IMR-90 (cell line): ENCODE results near the gene PISD. TPM values are rescaled to one million over a fixed set of nuclear protein-coding genes. Genes with fewer than 3 reads are reported as not detected.

Experiments
- ATAC-seq: fragments of 200-7000 bp; cut with Tn5 transposase; 2 replicates; pipeline ENCODE4 v1.9.1; 2020; ENCODE audit warnings: low read depth, mild to moderate bottlenecking, moderate library complexity
- BruUV-seq: library from RNA; stranded (reverse); fragments of 400-500 nt; replicated peaks from 2 replicates; lab custom pipeline; 2021; lab: Mats Ljungman, UMichigan
- CTCF ChIA-PET: fragments of 300-600 bp; formaldehyde crosslinking; extraction: SDS; loops from one replicate; lab custom pipeline; 2021; ENCODE audit warnings: antibody characterized with exemption; lab: Yijun Ruan, JAX
- POLR2A ChIA-PET: fragments of 300-600 bp; sonication (Branson Sonifier 250); formaldehyde crosslinking; loops from one replicate; lab custom pipeline; 2022; ENCODE audit warnings: antibody characterized with exemption; ENCODE audit not compliant: unreplicated experiment; lab: Charles Lee
- DNase-seq: peaks from one replicate; pipeline ENCODE4 v3.0.0; 2013
- H2AFZ ChIP-seq: replicated peaks from 2 replicates; pipeline ENCODE3; 2013; ENCODE audit warnings: low read length, mild to moderate bottlenecking; ENCODE audit not compliant: poor library complexity
- H2AK5ac ChIP-seq: 2 replicates; pipeline ENCODE4 v1.6.1; 2013; ENCODE audit warnings: low read depth, low read length, inconsistent platforms
- H2AK9ac ChIP-seq: replicated peaks from 2 replicates; pipeline ENCODE3; 2013; ENCODE audit warnings: mild to moderate bottlenecking, low read depth, low read length, moderate library complexity; ENCODE audit not compliant: poor library complexity
- H2BK120ac ChIP-seq: 2 replicates; pipeline ENCODE4 v1.6.1; 2013; ENCODE audit warnings: low read depth, low read length, inconsistent platforms
- H2BK15ac ChIP-seq: 3 replicates; pipeline ENCODE4 v1.6.1; 2013; ENCODE audit warnings: low read depth, low read length, inconsistent platforms
- H2BK20ac ChIP-seq: 2 replicates; pipeline ENCODE4 v1.6.1; 2013; ENCODE audit warnings: low read depth, mild to moderate bottlenecking, inconsistent platforms, low read length, moderate library complexity
- H2BK5ac ChIP-seq: 2 replicates; pipeline ENCODE4 v1.6.1; 2013; ENCODE audit warnings: mild to moderate bottlenecking, low read depth, low read length, inconsistent platforms; ENCODE audit not compliant: poor library complexity, severe bottlenecking
- H3K14ac ChIP-seq: replicated peaks from 2 replicates; pipeline ENCODE4 v1.6.1; 2013; ENCODE audit warnings: low read depth, low read length, inconsistent platforms
- H3K18ac ChIP-seq: 2 replicates; pipeline ENCODE4 v1.6.1; 2013; ENCODE audit warnings: low read depth, low read length, control low read depth
- H3K23ac ChIP-seq: 2 replicates; pipeline ENCODE4 v1.6.1; 2013; ENCODE audit warnings: low read depth, low read length, inconsistent platforms
- H3K27ac ChIP-seq: 2 replicates; pipeline ENCODE4 v1.5.1; 2013; ENCODE audit warnings: mild to moderate bottlenecking, control low read depth, low read length; ENCODE audit not compliant: insufficient read depth
- H3K27me3 ChIP-seq: 2 replicates; pipeline ENCODE4 v1.6.1; 2013; ENCODE audit warnings: low read length; ENCODE audit not compliant: control insufficient read depth, insufficient read depth
- H3K36me3 ChIP-seq: 2 replicates; pipeline ENCODE4 v1.6.1; 2013; ENCODE audit warnings: low read length, mixed read lengths; ENCODE audit not compliant: control insufficient read depth, insufficient read depth
- H3K4ac ChIP-seq: 2 replicates; pipeline ENCODE4 v1.6.1; 2013; ENCODE audit warnings: low read depth, low read length, inconsistent platforms
- H3K4me1 ChIP-seq: 2 replicates; pipeline ENCODE4 v1.6.1; 2013; ENCODE audit warnings: low read length, mixed read lengths; ENCODE audit not compliant: control insufficient read depth, insufficient read depth
- H3K4me2 ChIP-seq: 2 replicates; pipeline ENCODE4 v1.6.1; 2013; ENCODE audit warnings: low read depth, mild to moderate bottlenecking, control low read depth, low read length, moderate library complexity
- H3K4me3 ChIP-seq: 2 replicates; pipeline ENCODE4 v1.5.1; 2013; ENCODE audit warnings: low read depth, mild to moderate bottlenecking, control low read depth, low read length, moderate library complexity; ENCODE audit not compliant: insufficient read depth
- H3K56ac ChIP-seq: 2 replicates; pipeline ENCODE4 v1.6.1; 2013; ENCODE audit warnings: low read length, inconsistent platforms; ENCODE audit not compliant: insufficient read depth; ENCODE audit errors: extremely low read depth
- H3K79me1 ChIP-seq, 2 experiments: 2 replicates each; pipeline ENCODE4 v1.6.1; 2013; ENCODE audit warnings: low read length in 2 of 2, inconsistent platforms in 1 of 2, low read depth in 1 of 2
- H3K9ac ChIP-seq: 2 replicates; pipeline ENCODE4 v1.6.1; 2013; ENCODE audit warnings: low read depth, low read length, control low read depth
- H3K9me1 ChIP-seq: 2 replicates; pipeline ENCODE4 v1.6.1; 2013; ENCODE audit warnings: low read length, inconsistent platforms; ENCODE audit not compliant: insufficient read depth
- H3K9me3 ChIP-seq: 2 replicates; pipeline ENCODE4 v1.6.1; 2013; ENCODE audit warnings: low read length; ENCODE audit not compliant: control insufficient read depth, insufficient read depth
- H4K20me1 ChIP-seq: 2 replicates; pipeline ENCODE4 v1.6.1; 2013; ENCODE audit warnings: low read length, inconsistent platforms; ENCODE audit not compliant: insufficient read depth
- H4K5ac ChIP-seq: 2 replicates; pipeline ENCODE4 v1.6.1; 2013; ENCODE audit warnings: mild to moderate bottlenecking, low read depth, low read length, control low read depth
- H4K8ac ChIP-seq, 2 experiments: 2 replicates each; pipeline ENCODE4 v1.6.1; 2013; ENCODE audit warnings: low read depth in 2 of 2, low read length in 2 of 2, control low read depth in 1 of 2, inconsistent platforms in 1 of 2
- H4K91ac ChIP-seq: 2 replicates; pipeline ENCODE4 v1.6.1; 2013; ENCODE audit warnings: low read depth, low read length, inconsistent platforms; ENCODE audit not compliant: insufficient read depth
- FOS ChIP-seq: fragments of 150-350 bp; IDR thresholded peaks from 2 replicates; pipeline ENCODE4 v1.6.1; 2016; ENCODE audit warnings: low read depth, low read length
- MAFK ChIP-seq: IDR thresholded peaks from 2 replicates; pipeline ENCODE4 v1.6.1; 2012; ENCODE audit warnings: low read depth, low read length, improper control_type of control experiment
- NFE2L2 ChIP-seq: fragments of 150-350 bp; IDR thresholded peaks from 2 replicates; pipeline ENCODE4 v1.6.1; 2016; ENCODE audit warnings: low read depth, mild to moderate bottlenecking, low read length
- POLR2A ChIP-seq: IDR thresholded peaks from 2 replicates; pipeline ENCODE4 v1.6.1; 2012; ENCODE audit warnings: mild to moderate bottlenecking, low read depth, low read length
- SMC3 ChIP-seq: fragments of 150-350 bp; IDR thresholded peaks from 2 replicates; pipeline ENCODE4 v1.6.1; 2016; ENCODE audit warnings: low read depth, mild to moderate bottlenecking, antibody characterized with exemption, low read length, moderate library complexity
- WGBS, 2 experiments: methylation state at CpG; one replicate each; pipeline versions ENCODE4 v1.1.5 to v1.1.7; 2013; ENCODE audit warnings: missing lambda C conversion rate in 2 of 2; ENCODE audit not compliant: insufficient read length in 1 of 2; ENCODE audit errors: extremely low coverage in 2 of 2; 5-methylcytosine and 5-hydroxymethylcytosine counted together
- dilution Hi-C: fragments of 300-500 bp; cut with HindIII; formaldehyde crosslinking; loops from one replicate; pipeline ENCODE4 v1.14.3; 2018; ENCODE audit warnings: low sequenced_read_pairs; ENCODE audit not compliant: unreplicated experiment
- in situ Hi-C: fragments of 300-500 bp; cut with MboI; formaldehyde crosslinking; loops from 3 replicates; pipeline ENCODE4 v1.14.3; 2019; ENCODE audit warnings: low sequenced_read_pairs, inconsistent platforms, mixed read lengths
- intact Hi-C: fragments of 100-400 bp; cut with micrococcal nuclease; formaldehyde crosslinking; loops from 2 replicates; pipeline ENCODE4 v1.10.0; 2022
- polyA plus RNA-seq, 3 experiments: library from polyadenylated mRNA; depleted of rRNA; stranded (reverse); fragments of >200 nt; gene quantifications; 2 replicates each; pipeline ENCODE4 v1.2.3, GENCODE V29; 2012; ENCODE audit warnings: low replicate concordance in 1 of 3
- total RNA-seq: library from RNA; depleted of rRNA; stranded (reverse); fragments of >200 nt; gene quantifications from 2 replicates; pipeline ENCODE4 v1.2.3, GENCODE V29; 2012

Gene PISD
- total and polyA plus RNA-seq, 2 of the 4 experiments (the other 2 are of a cell fraction), result 34.1 to 48.8 TPM

- in situ Hi-C loops, result loop anchor here (25.0 kb wide), 1 partner anchor 395 kb away; no protein-coding TSS in a partner anchor
- Histone ChIP-seq H3K18ac (no peak overlapping the region), H3K56ac (no peak overlapping the region), H3K4me3 (no peak overlapping the region), H3K4me2 (no peak overlapping the region), H3K4me1 (no peaks in the 10 kb centered on the region), H3K4ac (no peak overlapping the region), H4K8ac (no peak overlapping the region), H3K27ac (no peak overlapping the region), H3K27me3 (no peaks in the 10 kb centered on the region), H3K9me3 (no peaks in the 10 kb centered on the region), H3K23ac (no peak overlapping the region), H2BK15ac (no peak overlapping the region), H4K91ac (no peak overlapping the region), H2BK5ac (no peak overlapping the region), H2AFZ (no peak overlapping the region), H4K5ac (no peak overlapping the region), H3K9me1 (peaks cover 7% of the 10 kb centered on the region), H4K20me1 (no peaks in the 10 kb centered on the region), H2AK9ac (no peak overlapping the region), H3K14ac (no peak overlapping the region), H3K79me1 (peaks cover 10 to 16% of the 10 kb centered on the region in 2 experiments; a peak in 3 of 4 replicates), H2AK5ac (no peak overlapping the region), H2BK120ac (no peak overlapping the region), H3K9ac (no peak overlapping the region), H2BK20ac (no peak overlapping the region), H3K36me3 (peaks cover 35% of the 10 kb centered on the region)
- TF ChIP-seq SMC3, result no peak
- TF ChIP-seq NFE2L2, result no peak
- peak; percentile 53; the same call in 1 of the 2 replicates for TF ChIP-seq FOS
- TF ChIP-seq POLR2A, result no peak
- TF ChIP-seq MAFK, result no peak
- no TSS peak for BruUV-seq
- ATAC-seq (peak; percentile 54), DNase-seq (peak; percentile 68)
- dilution Hi-C loops, result no loop called here
- ChIA-PET CTCF (no interaction called here), POLR2A (no interaction called here)
- no CpG with 5 or more reads among the region's 1 CpG for WGBS, 2 experiments
- intact Hi-C loops, result no loop called here
These were observed 30.3 kb upstream of the PISD start for GRCh38 chr22:31692186-31692886.
